Tibial artery (tissue), 4 donors: ENCODE measurements around the gene HGF.

Experiments used
- DNase-seq, 2 donors: peaks; one replicate each; pipeline ENCODE4 v3.0.0-alpha.2; 2019
- H3K27ac ChIP-seq, 2 donors: fragments of 200-600 bp; sonication (generic) in 1 of 2; 1 replicate in 1 of 2; 2 replicates in 1 of 2; pipeline ENCODE4 v1.5.1; 2018 to 2019; ENCODE audit warnings: mild to moderate bottlenecking in 1 of 2
- H3K27me3 ChIP-seq, 2 donors: fragments of 200-600 bp; sonication (generic) in 1 of 2; one replicate each; pipeline versions ENCODE4 v1.5.1 to v1.6.0; 2016 to 2019
- H3K36me3 ChIP-seq, 3 donors: fragments of 200-600 bp; sonication (generic) in 2 of 3; one replicate each; pipeline ENCODE4 v1.5.1; 2016 to 2019; ENCODE audit warnings: mild to moderate bottlenecking in 2 of 3
- H3K4me1 ChIP-seq, 4 donors: fragments of 200-600 bp; sonication (generic) in 2 of 4; 1 replicate in 3 of 4; 2 replicates in 1 of 4; pipeline ENCODE4 v1.5.1; 2016 to 2019
- H3K4me3 ChIP-seq, 2 donors: fragments of 200-600 bp; sonication (generic) in 1 of 2; 1 replicate in 1 of 2; 2 replicates in 1 of 2; pipeline ENCODE4 v1.5.1; 2018 to 2019; ENCODE audit warnings: mild to moderate bottlenecking in 2 of 2
- H3K9me3 ChIP-seq, 3 donors: fragments of 200-600 bp; sonication (generic) in 1 of 3; one replicate each; pipeline ENCODE4 v1.5.1; 2016 to 2019
- intact Hi-C: fragments of 100-400 bp; cut with DNase I; formaldehyde crosslinking; loops from one replicate; pipeline ENCODE4 v1.15.0; 2023; ENCODE audit warnings: low total_unique reads
- TF ChIP-seq, protein P1 (sequence below), 2 experiments: fragments of 200-600 bp in 1 of 2; fragments of 450-650 bp in 1 of 2; IDR thresholded peaks; one replicate each; pipeline ENCODE4 v1.5.1; 2017 to 2019; ENCODE audit warnings: antibody characterized with exemption in 2 of 2, mild to moderate bottlenecking in 1 of 2, moderate library complexity in 1 of 2

The HGF gene

DNA sequence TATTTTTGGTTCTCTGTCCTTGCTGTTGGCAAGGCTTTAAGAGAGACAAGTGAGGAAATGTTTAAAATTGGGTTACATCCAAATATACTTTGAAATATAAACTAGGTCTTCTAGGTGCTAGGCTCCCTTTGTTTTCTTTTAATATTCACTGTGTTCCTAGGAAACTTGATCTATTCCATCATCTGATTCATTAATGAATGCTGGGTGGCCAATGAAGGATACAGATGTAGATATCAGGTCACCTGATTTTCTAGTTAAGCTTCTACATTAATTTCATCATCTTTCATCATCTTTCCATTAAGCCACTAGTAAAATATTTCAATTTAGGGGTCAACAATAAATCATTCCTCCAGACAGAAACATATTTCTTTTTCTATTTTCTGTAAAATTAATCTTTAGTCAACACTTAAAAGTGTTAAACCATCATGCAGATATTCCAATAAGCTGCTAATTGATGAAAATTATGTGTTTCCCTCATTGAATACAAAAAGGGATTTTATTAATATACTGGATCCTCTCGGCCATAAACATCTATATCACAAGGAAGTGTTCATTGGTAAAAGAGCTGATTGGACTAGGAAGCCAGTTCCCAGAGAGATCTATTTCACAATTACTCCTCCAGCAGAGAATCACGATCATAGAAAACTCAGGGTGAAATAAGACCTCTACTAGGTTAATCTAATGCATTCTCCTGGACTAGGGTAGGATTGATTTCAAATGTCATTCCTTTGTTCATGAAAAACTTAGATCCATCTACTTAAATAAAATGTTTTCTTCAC lies 14.7 kb downstream of the HGF start:
- intact Hi-C loops, result no loop called here
- TF ChIP-seq, protein P1, sequence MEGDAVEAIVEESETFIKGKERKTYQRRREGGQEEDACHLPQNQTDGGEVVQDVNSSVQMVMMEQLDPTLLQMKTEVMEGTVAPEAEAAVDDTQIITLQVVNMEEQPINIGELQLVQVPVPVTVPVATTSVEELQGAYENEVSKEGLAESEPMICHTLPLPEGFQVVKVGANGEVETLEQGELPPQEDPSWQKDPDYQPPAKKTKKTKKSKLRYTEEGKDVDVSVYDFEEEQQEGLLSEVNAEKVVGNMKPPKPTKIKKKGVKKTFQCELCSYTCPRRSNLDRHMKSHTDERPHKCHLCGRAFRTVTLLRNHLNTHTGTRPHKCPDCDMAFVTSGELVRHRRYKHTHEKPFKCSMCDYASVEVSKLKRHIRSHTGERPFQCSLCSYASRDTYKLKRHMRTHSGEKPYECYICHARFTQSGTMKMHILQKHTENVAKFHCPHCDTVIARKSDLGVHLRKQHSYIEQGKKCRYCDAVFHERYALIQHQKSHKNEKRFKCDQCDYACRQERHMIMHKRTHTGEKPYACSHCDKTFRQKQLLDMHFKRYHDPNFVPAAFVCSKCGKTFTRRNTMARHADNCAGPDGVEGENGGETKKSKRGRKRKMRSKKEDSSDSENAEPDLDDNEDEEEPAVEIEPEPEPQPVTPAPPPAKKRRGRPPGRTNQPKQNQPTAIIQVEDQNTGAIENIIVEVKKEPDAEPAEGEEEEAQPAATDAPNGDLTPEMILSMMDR (IDR thresholded peaks at IDR 0.05), result no peak

DNA sequence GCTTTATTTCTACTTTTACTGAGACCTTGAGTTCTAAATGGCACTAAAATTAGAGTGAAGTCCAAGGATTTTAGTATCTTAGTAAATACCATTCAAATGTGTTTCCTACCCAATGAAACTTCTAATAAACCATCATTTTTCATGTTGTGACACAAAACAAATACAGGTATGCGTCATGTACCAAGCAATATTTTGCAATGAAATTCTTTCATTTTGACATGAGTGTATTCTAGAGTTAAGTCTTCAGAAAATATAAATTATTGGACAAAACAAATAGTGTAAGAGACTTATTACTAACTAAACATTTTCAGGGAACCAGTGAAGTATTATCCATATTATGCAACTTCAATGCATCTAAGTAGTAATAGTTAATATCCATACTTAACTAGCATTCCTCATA lies 16.5 kb downstream of the HGF start:
- TF ChIP-seq, protein P1 (IDR thresholded peaks at IDR 0.05), result no peak
- intact Hi-C loops, result no loop called here
- Histone ChIP-seq H3K4me3 (no peak overlapping the region), H3K27ac (no peak overlapping the region), H3K4me1 (no peaks in the 10 kb centered on the region), H3K27me3 (no peaks in the 10 kb centered on the region), H3K36me3 (peaks cover 7 to 24% (median 14%) of the 10 kb centered on the region in 3 donors), H3K9me3 (no peaks in the 10 kb centered on the region)
- DNase-seq, result no peak

More for the DNA sequence above, 14.7 kb downstream of the HGF start:
- H3K9me3 ChIP-seq, result no peaks in the 10 kb centered on the region
- H3K4me3 ChIP-seq, result no peak overlapping the region
- no peaks in the 10 kb centered on the region for H3K4me1 ChIP-seq
- no peak overlapping the region for H3K27ac ChIP-seq
- H3K27me3 ChIP-seq, result no peaks in the 10 kb centered on the region
- DNase-seq, result no peak
- peaks cover 7 to 24% (median 14%) of the 10 kb centered on the region in 3 donors for H3K36me3 ChIP-seq

DNA sequence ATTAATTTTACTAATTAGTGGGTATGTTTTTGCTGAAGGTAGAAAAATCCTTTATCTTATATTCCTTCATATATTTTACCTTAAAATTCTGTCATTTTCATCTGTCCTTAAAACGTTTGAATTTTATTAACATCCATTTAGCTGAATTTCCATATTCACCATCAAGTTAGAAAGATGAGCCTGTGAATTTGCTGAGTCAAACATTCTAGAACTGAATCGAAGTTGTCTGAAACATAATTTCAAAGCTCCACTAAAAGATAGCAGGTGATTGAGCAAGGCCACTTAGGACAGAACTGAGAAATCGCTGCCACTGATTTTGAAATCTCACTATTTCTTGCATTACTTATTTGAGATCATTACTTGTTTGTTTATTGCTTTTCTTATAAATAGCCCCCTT lies 17.5 kb downstream of the HGF start:
- no peak for DNase-seq
- no peak overlapping the region for H3K27ac ChIP-seq
- H3K4me1 ChIP-seq, result no peaks in the 10 kb centered on the region
- peaks cover 7 to 24% (median 9%) of the 10 kb centered on the region in 3 donors for H3K36me3 ChIP-seq
- no peaks in the 10 kb centered on the region for H3K27me3 ChIP-seq
- H3K9me3 ChIP-seq, result no peaks in the 10 kb centered on the region
- H3K4me3 ChIP-seq, result no peak overlapping the region
- TF ChIP-seq, protein P1 (IDR thresholded peaks at IDR 0.05), result no peak
- intact Hi-C loops, result no loop called here

DNA sequence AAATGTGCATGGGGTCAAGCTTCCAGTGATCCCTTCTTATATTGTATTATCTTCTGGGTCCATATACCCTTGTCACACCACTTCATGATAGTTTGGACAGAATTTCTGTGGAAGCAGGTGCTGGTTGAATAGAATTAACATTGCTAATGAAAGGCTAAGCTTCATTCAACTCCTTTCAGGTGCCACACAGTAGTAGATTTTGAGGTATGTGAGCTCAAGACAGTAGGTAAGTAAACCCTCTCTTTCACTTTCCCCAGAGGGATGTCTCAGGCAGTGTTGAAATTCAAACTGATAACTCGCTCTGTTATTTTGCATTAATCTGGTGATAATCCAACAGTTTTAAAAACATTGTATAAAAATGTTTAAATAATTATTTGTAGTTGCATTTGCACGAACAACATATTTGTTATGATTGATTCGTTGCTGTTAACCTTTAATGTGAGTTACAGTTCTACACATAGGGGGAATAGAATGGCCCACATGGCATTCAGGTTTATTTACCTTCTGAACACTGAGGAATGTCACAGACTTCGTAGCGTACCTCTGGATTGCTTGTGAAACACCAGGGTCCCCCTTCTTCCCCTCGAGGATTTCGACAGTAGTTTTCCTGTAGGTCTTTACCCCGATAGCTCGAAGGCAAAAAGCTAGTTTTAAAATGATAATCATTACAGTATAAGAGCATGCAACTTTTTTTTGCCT lies 18.1 kb downstream of the HGF start:
- Histone ChIP-seq H3K4me3 (no peak overlapping the region), H3K36me3 (peaks cover 4 to 21% (median 6%) of the 10 kb centered on the region in 3 donors), H3K4me1 (no peaks in the 10 kb centered on the region), H3K27me3 (no peaks in the 10 kb centered on the region), H3K27ac (no peak overlapping the region), H3K9me3 (no peaks in the 10 kb centered on the region)
- no peak for DNase-seq
- TF ChIP-seq, protein P1 (IDR thresholded peaks at IDR 0.05), result no peak
- intact Hi-C loops, result no loop called here

DNA sequence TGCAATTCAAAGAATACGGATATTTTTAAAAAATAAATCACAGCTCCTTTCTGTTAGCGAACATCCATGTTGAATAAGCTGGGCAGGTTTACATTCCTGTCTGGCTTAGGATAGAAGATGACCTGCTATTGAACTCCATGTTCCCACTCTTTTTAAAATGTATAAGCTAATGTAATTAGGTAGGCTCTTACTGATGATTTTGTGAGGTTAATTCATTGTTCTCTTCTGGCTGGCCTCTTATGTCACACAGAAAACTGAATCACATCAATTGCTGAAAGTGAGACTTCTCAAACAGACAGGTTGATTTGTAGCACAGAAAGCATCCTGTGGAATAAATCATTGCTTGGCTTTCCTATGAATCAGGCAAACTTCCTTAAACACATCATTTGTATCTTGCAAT lies 24.2 kb downstream of the HGF start:
- intact Hi-C loops, result no loop called here
- TF ChIP-seq, protein P1 (IDR thresholded peaks at IDR 0.05), result no peak
- Histone ChIP-seq H3K36me3 (no peaks in the 10 kb centered on the region), H3K4me1 (no peaks in the 10 kb centered on the region), H3K4me3 (no peak overlapping the region), H3K9me3 (no peaks in the 10 kb centered on the region), H3K27ac (no peak overlapping the region), H3K27me3 (no peaks in the 10 kb centered on the region)
- no peak for DNase-seq
